H1 (cell line): ENCODE measurements around the gene CBFB. TPM values are rescaled to one million over a fixed set of nuclear protein-coding genes. Genes with fewer than 3 reads are reported as not detected.

Experiments used
- CTCF ChIA-PET: fragments of 300-600 bp; sonication (Branson Sonifier 250); formaldehyde crosslinking; loops from one replicate; lab custom pipeline; 2021; ENCODE audit not compliant: partially characterized antibody; lab: Charles Lee
- POLR2A ChIA-PET: fragments of 300-600 bp; sonication (Branson Sonifier 250); formaldehyde crosslinking; loops from one replicate; lab custom pipeline; 2021; ENCODE audit warnings: inconsistent platforms; ENCODE audit not compliant: partially characterized antibody; lab: Charles Lee
- DNase-seq, 2 experiments: peaks; one replicate each; pipeline versions ENCODE4 v3.0.0 to v3.0.0-alpha.2; 2010 to 2022; ENCODE audit warnings: low spot score in 2 of 2, low read depth in 1 of 2, mixed read lengths in 1 of 2
- FAIRE-seq: peaks from 2 replicates; lab custom pipeline; 2011; peaks lifted over from hg19 to GRCh38; lab: Jason Lieb, UNC
- H2AFZ ChIP-seq: 2 replicates; pipeline ENCODE4 v1.8.1; 2012; ENCODE audit warnings: low read length, inconsistent platforms
- H2AK5ac ChIP-seq: 2 replicates; pipeline ENCODE4 v1.6.1; 2013; ENCODE audit warnings: low read depth, low read length
- H2BK120ac ChIP-seq: replicated peaks from 2 replicates; pipeline ENCODE3; 2013; ENCODE audit warnings: low read depth, low read length, inconsistent platforms
- H2BK12ac ChIP-seq: 2 replicates; pipeline ENCODE4 v1.6.1; 2013; ENCODE audit warnings: low read depth, low read length
- H2BK15ac ChIP-seq: 2 replicates; pipeline ENCODE4 v1.6.1; 2013; ENCODE audit warnings: low read length
- H2BK20ac ChIP-seq: 2 replicates; pipeline ENCODE4 v1.6.1; 2013; ENCODE audit warnings: low read length
- H2BK5ac ChIP-seq: 2 replicates; pipeline ENCODE4 v1.6.1; 2013; ENCODE audit warnings: low read depth, low read length
- H3K14ac ChIP-seq: 2 replicates; pipeline ENCODE4 v1.6.1; 2013; ENCODE audit warnings: inconsistent platforms; ENCODE audit not compliant: insufficient read length
- H3K18ac ChIP-seq: 2 replicates; pipeline ENCODE4 v1.6.1; 2013; ENCODE audit warnings: low read length; ENCODE audit errors: extremely low read depth
- H3K23ac ChIP-seq: 2 replicates; pipeline ENCODE4 v1.6.1; 2013; ENCODE audit warnings: inconsistent platforms; ENCODE audit not compliant: insufficient read length
- H3K23me2 ChIP-seq: 2 replicates; pipeline ENCODE4 v1.6.1; 2013; ENCODE audit warnings: low read depth, low read length
- H3K27ac ChIP-seq: 2 replicates; pipeline ENCODE4 v1.6.1; 2011; ENCODE audit warnings: low read depth, low read length, inconsistent platforms
- H3K27me3 ChIP-seq, 4 experiments: replicated peaks in 1 of 4; 1 replicate in 1 of 4; 2 replicates in 3 of 4; pipeline versions ENCODE4 v1.6.1 to v1.8.1; 2011 to 2013; ENCODE audit warnings: low read length in 3 of 4, mild to moderate bottlenecking in 3 of 4, inconsistent platforms in 2 of 4, mixed read lengths in 2 of 4, moderate library complexity in 1 of 4; ENCODE audit not compliant: control insufficient read depth in 3 of 4, insufficient read depth in 3 of 4; ENCODE audit errors: extremely low read depth in 1 of 4
- H3K36me3 ChIP-seq, 4 experiments: 2 replicates each; pipeline versions ENCODE4 v1.6.1 to v1.8.1; 2011 to 2013; ENCODE audit warnings: mild to moderate bottlenecking in 4 of 4, low read length in 3 of 4, moderate library complexity in 2 of 4, control low read depth in 1 of 4, inconsistent platforms in 1 of 4; ENCODE audit not compliant: insufficient read depth in 4 of 4, control insufficient read depth in 2 of 4
- H3K4ac ChIP-seq: replicated peaks from 2 replicates; pipeline ENCODE3; 2013; ENCODE audit warnings: low read length, low read depth, mixed read lengths, inconsistent platforms; ENCODE audit not compliant: insufficient read length
- H3K4me1 ChIP-seq, 4 experiments: replicated peaks in 1 of 4; 1 replicate in 1 of 4; 2 replicates in 3 of 4; pipeline versions ENCODE4 v1.6.1 to v1.8.1; 2011 to 2013; ENCODE audit warnings: low read length in 3 of 4, inconsistent platforms in 2 of 4, mixed read lengths in 1 of 4; ENCODE audit not compliant: insufficient read depth in 4 of 4, control insufficient read depth in 3 of 4
- H3K4me2 ChIP-seq, 2 experiments: 2 replicates each; pipeline versions ENCODE4 v1.6.1 to v1.8.1; 2011 to 2013; ENCODE audit warnings: low read depth in 2 of 2, low read length in 2 of 2, control low read depth in 1 of 2, inconsistent platforms in 1 of 2, mild to moderate bottlenecking in 1 of 2; ENCODE audit not compliant: insufficient read depth in 1 of 2
- H3K4me3 ChIP-seq, 4 experiments: fragments of 200-600, 300-600 bp in 1 of 4; sonication (generic), shearing (Covaris generic), sonication (Bioruptor Twin) in 1 of 4; 2 replicates each; pipeline versions ENCODE4 v1.5.1 to v1.8.1; 2011 to 2016; ENCODE audit warnings: low read length in 4 of 4, low read depth in 3 of 4, control low read depth in 2 of 4, inconsistent platforms in 2 of 4, mild to moderate bottlenecking in 2 of 4, mixed read lengths in 1 of 4, moderate library complexity in 1 of 4; ENCODE audit not compliant: insufficient read depth in 2 of 4; ENCODE audit errors: extremely low read depth in 1 of 4
- H3K56ac ChIP-seq: replicated peaks from 2 replicates; pipeline ENCODE3; 2013; ENCODE audit warnings: low read depth, mild to moderate bottlenecking, mixed read lengths, low read length, inconsistent platforms; ENCODE audit not compliant: insufficient read length
- H3K79me1 ChIP-seq: 2 replicates; pipeline ENCODE4 v1.6.1; 2013; ENCODE audit warnings: low read depth, low read length, control low read depth
- H3K79me2 ChIP-seq, 2 experiments: 2 replicates each; pipeline versions ENCODE4 v1.6.1 to v1.8.1; 2012 to 2013; ENCODE audit warnings: low read length in 2 of 2, mild to moderate bottlenecking in 2 of 2, inconsistent platforms in 1 of 2; ENCODE audit not compliant: insufficient read depth in 2 of 2, control insufficient read depth in 1 of 2
- H3K9ac ChIP-seq, 4 experiments: replicated peaks in 1 of 4; 1 replicate in 1 of 4; 2 replicates in 3 of 4; pipeline versions ENCODE4 v1.6.1 to v1.8.1; 2011 to 2013; ENCODE audit warnings: low read depth in 3 of 4, low read length in 3 of 4, control low read depth in 2 of 4, mild to moderate bottlenecking in 2 of 4, moderate library complexity in 2 of 4, inconsistent platforms in 1 of 4; ENCODE audit errors: extremely low read depth in 1 of 4
- H3K9me3 ChIP-seq, 2 experiments: 2 replicates each; pipeline versions ENCODE4 v1.6.1 to v1.8.1; 2012 to 2013; ENCODE audit warnings: mild to moderate bottlenecking in 2 of 2, moderate library complexity in 2 of 2, control low read depth in 1 of 2, inconsistent platforms in 1 of 2, low read depth in 1 of 2, low read length in 1 of 2, mixed read lengths in 1 of 2; ENCODE audit not compliant: insufficient read depth in 2 of 2
- H4K20me1 ChIP-seq, 2 experiments: replicated peaks in 1 of 2; 2 replicates each; pipeline versions ENCODE3 to v1.8.1; 2011 to 2013; ENCODE audit warnings: inconsistent platforms in 2 of 2, low read length in 2 of 2, mild to moderate bottlenecking in 1 of 2; ENCODE audit not compliant: insufficient read depth in 2 of 2, control insufficient read depth in 1 of 2
- H4K5ac ChIP-seq: 2 replicates; pipeline ENCODE4 v1.6.1; 2013; ENCODE audit warnings: low read length, low read depth, mixed read lengths, inconsistent platforms; ENCODE audit not compliant: insufficient read length
- H4K8ac ChIP-seq: 2 replicates; pipeline ENCODE4 v1.8.0; 2013; ENCODE audit warnings: mild to moderate bottlenecking, moderate library complexity, low read length, inconsistent platforms; ENCODE audit not compliant: insufficient read depth; ENCODE audit errors: extremely low read depth
- H4K91ac ChIP-seq: replicated peaks from 2 replicates; pipeline ENCODE3; 2013; ENCODE audit warnings: low read length, mixed read lengths, inconsistent platforms; ENCODE audit not compliant: insufficient read length
- CREB1 ChIP-seq: IDR thresholded peaks from 2 replicates; pipeline ENCODE4 v1.6.1; 2012; ENCODE audit warnings: inconsistent platforms
- EGR1 ChIP-seq: IDR thresholded peaks from 2 replicates; pipeline ENCODE4 v1.6.1; 2011; ENCODE audit warnings: low read depth, low read length, borderline replicate concordance
- KDM1A ChIP-seq: fragments of 200-600, 300-600 bp; sonication (generic); IDR thresholded peaks from 2 replicates; pipeline ENCODE4 v1.7.1; 2016; ENCODE audit warnings: mild to moderate bottlenecking, low read length, borderline replicate concordance
- WGBS, 2 experiments: shearing (Covaris generic) in 1 of 2; methylation state at CpG; one replicate each; pipeline versions ENCODE4 v1.1.6 to v1.1.7; 2013 to 2015; ENCODE audit warnings: low lambda C conversion rate in 2 of 2, mixed read lengths in 2 of 2, inconsistent platforms in 1 of 2, low coverage in 1 of 2, missing lambda C conversion rate in 1 of 2; ENCODE audit not compliant: insufficient replicate concordance in 2 of 2, insufficient coverage in 1 of 2, insufficient read length in 1 of 2; ENCODE audit errors: extremely low coverage in 1 of 2, missing lambda C conversion rate in 1 of 2; 5-methylcytosine and 5-hydroxymethylcytosine counted together
- polyA plus RNA-seq, 7 experiments: library from polyadenylated mRNA; depleted of rRNA in 3 of 7; stranded (reverse) in 5 of 7; unstranded in 2 of 7; fragments of >200 nt in 5 of 7; fragments of 200-250 nt in 2 of 7; gene quantifications; 1 replicate in 5 of 7; 2 replicates in 1 of 7; 4 replicates in 1 of 7; pipeline versions ENCODE4 v1.2.1 to v1.2.3, GENCODE V29; 2011 to 2013; ENCODE audit warnings: missing spikeins in 2 of 7, mixed read lengths in 2 of 7
- total RNA-seq: library from RNA; stranded (reverse); fragmentation: NEBNext Ultra II Directional; extraction: Animal tissue kit (Norgen Biotek cat#: 25700); gene quantifications from 2 replicates; pipeline ENCODE4 v1.2.1, GENCODE V29; 2021

CBFB gene
- total and polyA plus RNA-seq, 2 of the 8 experiments (the other 6 are each of a cell fraction or from before 2014, with no cell fraction given), result 11.5 to 31.6 TPM

DNA sequence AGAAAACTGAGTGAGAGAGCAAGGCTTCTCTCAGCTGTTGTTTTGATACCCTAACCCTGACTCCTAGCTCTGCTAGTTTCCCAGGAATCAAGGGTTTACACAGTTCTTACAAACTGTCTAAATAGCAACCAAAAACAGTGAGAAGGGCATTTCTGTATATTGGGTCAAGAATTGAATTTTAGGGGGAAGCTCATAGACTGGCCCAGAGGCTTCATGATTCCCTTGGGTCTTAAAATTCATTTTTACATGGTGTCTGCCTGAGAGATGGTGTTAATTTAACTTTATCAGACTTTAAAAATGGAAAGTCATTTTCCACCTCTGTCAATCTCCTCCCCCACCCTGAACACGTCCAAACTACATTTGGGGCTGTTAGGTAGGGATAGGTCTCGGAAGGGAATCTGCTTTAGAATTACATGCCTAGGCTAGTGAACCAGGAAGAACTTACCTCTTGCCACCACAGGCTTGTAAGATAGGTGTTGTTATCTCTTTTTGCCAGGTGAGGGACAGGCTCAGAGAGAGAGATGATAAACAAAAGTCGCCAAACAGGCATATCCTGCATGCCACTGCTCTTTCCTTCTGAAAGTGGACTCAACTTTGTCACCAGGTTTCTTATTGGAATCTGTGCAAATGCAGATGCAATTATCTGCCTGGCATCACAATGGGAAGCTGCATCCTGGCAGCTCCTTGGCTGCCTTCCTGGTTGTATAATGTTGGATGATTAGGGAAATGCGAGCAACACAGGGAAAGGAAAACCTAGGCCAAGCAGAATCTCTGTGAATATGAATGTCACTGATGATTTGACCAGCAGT lies 83.8 kb downstream of the CBFB start:
- no peaks in the 10 kb centered on the region for H3K36me3 ChIP-seq
- H2AFZ ChIP-seq, result no peak overlapping the region
- H3K4me3 ChIP-seq, result no peak overlapping the region; a peak in 1 of 8 replicates
- no peak overlapping the region for H2BK15ac ChIP-seq
- H4K5ac ChIP-seq, result no peak overlapping the region
- H3K9ac ChIP-seq, result no peak overlapping the region; a peak in 1 of 7 replicates
- peaks cover 0 to 7% (median 6%) of the 10 kb centered on the region in 4 experiments; a peak in 3 of 7 replicates for H3K4me1 ChIP-seq
- peaks cover 7 to 61% of the 10 kb centered on the region in 2 experiments; a peak in 3 of 4 replicates for H3K79me2 ChIP-seq
- 97% methylated on average over 4 of the region's 4 CpGs; no CpG with 5 or more reads in 1 of the 2 experiments for WGBS, 2 experiments
- peaks cover 12% of the 10 kb centered on the region for H3K23me2 ChIP-seq
- H3K23ac ChIP-seq, result no peak overlapping the region
- FAIRE-seq, result no peak
- H4K8ac ChIP-seq, result no peak overlapping the region
- no peak overlapping the region for H2BK12ac ChIP-seq
- H2AK5ac ChIP-seq, result no peak overlapping the region
- H3K79me1 ChIP-seq, result peaks cover 11% of the 10 kb centered on the region; the same call in 1 of the 2 replicates
- no peak overlapping the region for H3K4me2 ChIP-seq
- peaks cover 0 to 4% (median 1%) of the 10 kb centered on the region in 4 experiments; a peak in 2 of 7 replicates for H3K27me3 ChIP-seq
- TF ChIP-seq KDM1A, result no peak
- TF ChIP-seq CREB1, result no peak
- no peak for TF ChIP-seq EGR1
- TF ChIP-seq, all 59 proteins: peak for 0
- Histone ChIP-seq H4K20me1 (peaks cover 3 to 6% of the 10 kb centered on the region in 2 experiments), H2BK120ac (no peak overlapping the region), H3K4ac (no peak overlapping the region), H4K91ac (no peak overlapping the region), H2BK5ac (no peak overlapping the region), H3K56ac (no peak overlapping the region), H3K27ac (no peak overlapping the region), H3K18ac (no peak overlapping the region), H3K9me3 (no peaks in the 10 kb centered on the region), H2BK20ac (no peak overlapping the region), H3K14ac (no peak overlapping the region)
- no peak for DNase-seq
- CTCF ChIA-PET, result interaction anchor here (0.6 to 2.1 kb wide), 6 partner anchors 10 to 152 kb away, joined by 3 to 15 read pairs (median 4); partner anchors contain the start of genes B3GNT9 and CES3
- POLR2A ChIA-PET, result interaction anchor here (0.6 kb wide), 1 partner anchor 178 kb away, joined by 3 read pairs; the partner anchor contains the start of gene CIAO2B
